Spleen (tissue), 7 donors: ENCODE data around the gene ZNF660.

Experiments
- CTCF ChIP-seq, 11 experiments: fragments of 200-600 bp in 7 of 11; fragments of 450-650 bp in 4 of 11; sonication (generic) in 4 of 11; IDR thresholded peaks in 8 of 11; conservative IDR thresholded peaks in 3 of 11; 1 replicate in 7 of 11; 2 replicates in 4 of 11; pipeline versions ENCODE4 v1.4.0 to v1.8.0; 2016 to 2021; ENCODE audit warnings: antibody characterized with exemption in 11 of 11, inconsistent platforms in 4 of 11, mild to moderate bottlenecking in 1 of 11
- POLR2A ChIP-seq, 3 donors: fragments of 450-650 bp; IDR thresholded peaks; one replicate each; pipeline ENCODE4 v1.5.1; 2017; ENCODE audit warnings: antibody characterized with exemption in 3 of 3, mild to moderate bottlenecking in 1 of 3
- POLR2AphosphoS5 ChIP-seq, 3 donors: sonication (generic); formaldehyde crosslinking; IDR thresholded peaks; one replicate each; pipeline ENCODE4 v1.5.1; 2017; ENCODE audit warnings: antibody characterized with exemption in 3 of 3
- donor health status: DM: no; HTN: no; CAD: no; lungs with moderate emphysema.
- donor health status: DM: no; HTN: no; CAD: no.
- donor health status: DM: no; HTN: no; CAD: no.

- no peak for TF ChIP-seq POLR2AphosphoS5 (IDR thresholded peaks at IDR 0.05)
- no peak for TF ChIP-seq POLR2A (IDR thresholded peaks at IDR 0.05)
- no peak for TF ChIP-seq CTCF (IDR thresholded peaks at IDR 0.05 in 8 of 11, conservative IDR thresholded peaks at IDR 0.05 in 3 of 11)
Measured at GRCh38 chr3:44642337-44642736, 57.6 kb downstream of the ZNF660 start.
